Mammary epithelial cell (primary cell): ENCODE measurements around the gene P2RX5.

ENCODE experiments used
- EZH2 ChIP-seq: IDR thresholded peaks from 2 replicates; pipeline ENCODE4 v1.6.1; 2012; ENCODE audit warnings: low read length, inconsistent platforms, borderline replicate concordance
- TF ChIP-seq, protein P1 (sequence below), 2 donors: IDR thresholded peaks in 1 of 2; conservative IDR thresholded peaks in 1 of 2; 2 replicates each; pipeline ENCODE4 v1.5.1; 2011 to 2012; ENCODE audit warnings: inconsistent platforms in 2 of 2, low read length in 2 of 2, mild to moderate bottlenecking in 2 of 2, control low read depth in 1 of 2, low read depth in 1 of 2; ENCODE audit not compliant: insufficient read depth in 1 of 2; ENCODE audit errors: extremely low read depth in 1 of 2

DNA sequence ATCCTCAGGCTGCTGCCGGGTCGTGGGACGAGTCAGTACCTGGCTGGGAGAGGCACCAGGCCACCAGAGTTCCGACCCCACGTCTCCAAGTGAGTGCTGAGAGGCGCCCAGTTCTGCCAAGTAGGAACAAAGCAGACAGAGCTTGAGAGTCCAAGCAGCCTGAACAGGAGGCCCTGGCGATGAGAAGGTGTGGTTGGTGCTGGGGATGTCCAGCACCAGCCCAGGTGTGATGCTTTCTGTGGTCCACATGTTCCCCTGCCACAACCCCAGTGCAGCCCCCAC lies 38.4 kb downstream of the P2RX5 start:
- TF ChIP-seq, protein P1, sequence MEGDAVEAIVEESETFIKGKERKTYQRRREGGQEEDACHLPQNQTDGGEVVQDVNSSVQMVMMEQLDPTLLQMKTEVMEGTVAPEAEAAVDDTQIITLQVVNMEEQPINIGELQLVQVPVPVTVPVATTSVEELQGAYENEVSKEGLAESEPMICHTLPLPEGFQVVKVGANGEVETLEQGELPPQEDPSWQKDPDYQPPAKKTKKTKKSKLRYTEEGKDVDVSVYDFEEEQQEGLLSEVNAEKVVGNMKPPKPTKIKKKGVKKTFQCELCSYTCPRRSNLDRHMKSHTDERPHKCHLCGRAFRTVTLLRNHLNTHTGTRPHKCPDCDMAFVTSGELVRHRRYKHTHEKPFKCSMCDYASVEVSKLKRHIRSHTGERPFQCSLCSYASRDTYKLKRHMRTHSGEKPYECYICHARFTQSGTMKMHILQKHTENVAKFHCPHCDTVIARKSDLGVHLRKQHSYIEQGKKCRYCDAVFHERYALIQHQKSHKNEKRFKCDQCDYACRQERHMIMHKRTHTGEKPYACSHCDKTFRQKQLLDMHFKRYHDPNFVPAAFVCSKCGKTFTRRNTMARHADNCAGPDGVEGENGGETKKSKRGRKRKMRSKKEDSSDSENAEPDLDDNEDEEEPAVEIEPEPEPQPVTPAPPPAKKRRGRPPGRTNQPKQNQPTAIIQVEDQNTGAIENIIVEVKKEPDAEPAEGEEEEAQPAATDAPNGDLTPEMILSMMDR (conservative IDR thresholded peaks at IDR 0.05 in 1 of 2, IDR thresholded peaks at IDR 0.05 in 1 of 2; ENCODE audit: extremely low read depth in 1 of 2, insufficient read depth in 1 of 2, low read depth in 1 of 2, low read length in 2 of 2) = no peak
- no peak for TF ChIP-seq EZH2
